NCI-H1694 treated with DMSO at 0.1 percent for 48 hours (cell line): Measurements from ENCODE around the gene FBXW11.
"Not testable (repeated sequence)": the region's sequence is repeated elsewhere in the genome, so short reads cannot be mapped to it uniquely, and the experiment has no call there.

ENCODE experiments used
- DNase-seq: peaks from one replicate; lab custom pipeline; 2025; lab: John Stamatoyannopoulos, UW

Gene FBXW11

DNA sequence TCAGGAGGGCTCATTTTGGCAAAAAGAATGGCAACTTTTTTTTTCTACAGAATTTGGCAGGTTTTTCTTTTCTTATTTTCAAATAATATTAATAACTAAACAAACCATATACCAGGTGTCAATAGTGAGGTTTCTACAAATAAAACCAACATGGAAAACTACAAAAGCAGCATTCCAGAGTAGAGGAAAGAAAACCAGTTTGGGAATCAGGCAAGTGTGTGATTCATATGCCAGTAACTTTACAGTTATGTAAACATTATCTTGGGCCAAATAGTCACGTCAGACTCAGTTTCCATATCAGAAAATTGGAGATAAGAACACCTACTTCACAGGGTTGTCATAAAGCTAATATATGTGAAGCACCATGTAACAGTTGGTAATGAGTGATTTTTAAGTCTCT lies 51.7 kb downstream of the FBXW11 start:
- DNase-seq: no peak

DNA sequence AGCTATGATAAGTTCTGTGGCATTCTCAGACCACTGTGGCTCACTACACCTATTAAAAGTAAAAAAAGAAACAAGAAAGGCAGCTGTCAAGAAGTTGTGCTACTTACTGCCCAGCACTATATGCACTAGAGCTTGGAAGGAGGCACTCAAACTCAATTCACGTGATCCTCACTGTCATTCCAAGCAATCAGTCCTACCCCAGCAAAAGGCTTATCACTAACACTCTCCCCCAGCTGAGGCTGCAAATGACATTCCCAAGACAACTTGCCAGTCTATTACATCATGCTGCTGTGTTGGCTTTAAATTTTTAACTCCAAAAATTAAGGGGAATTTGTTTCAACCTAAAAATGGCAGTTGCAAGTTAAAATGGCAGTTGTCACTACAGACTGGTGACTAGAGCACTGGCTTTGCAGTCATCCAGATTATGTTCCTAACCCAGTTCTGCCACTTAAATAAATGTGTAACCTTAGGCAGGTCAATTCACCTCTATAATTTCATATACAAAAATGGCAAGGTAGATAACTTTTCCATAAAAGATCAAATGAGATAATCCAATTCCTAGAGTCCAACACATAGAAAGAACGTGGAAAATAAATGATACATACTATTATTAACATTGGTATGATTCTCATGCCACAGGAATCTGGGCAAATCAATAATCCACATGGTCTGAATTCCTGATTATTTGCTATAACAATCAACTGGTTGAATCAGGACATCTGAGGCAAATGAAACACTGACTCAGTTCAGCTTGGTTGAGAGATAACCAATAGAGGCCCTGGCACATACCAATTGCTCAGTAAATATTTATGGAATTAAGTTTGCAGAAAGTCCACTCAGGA lies 52.4 kb downstream of the FBXW11 start:
- no peak for DNase-seq

DNA sequence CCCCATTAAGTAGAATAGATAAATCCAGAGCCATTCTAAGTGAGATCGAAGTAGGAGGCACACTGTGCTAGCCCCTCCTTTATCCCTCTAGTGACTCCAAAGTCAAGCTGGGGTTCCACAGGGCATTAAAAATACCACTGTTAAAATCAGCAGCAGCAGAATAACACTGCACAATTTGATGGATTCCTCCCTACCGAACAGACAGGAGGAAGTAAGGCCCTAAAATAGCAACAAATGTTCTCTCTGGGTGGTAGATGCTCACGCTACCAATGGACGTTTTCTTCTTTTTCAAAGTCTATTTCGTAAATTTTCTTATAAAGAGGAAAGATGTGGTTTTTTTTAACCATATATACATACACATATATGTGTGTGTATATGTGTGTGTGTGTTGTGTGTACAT lies 54.4 kb downstream of the FBXW11 start:
- DNase-seq: no peak

DNA sequence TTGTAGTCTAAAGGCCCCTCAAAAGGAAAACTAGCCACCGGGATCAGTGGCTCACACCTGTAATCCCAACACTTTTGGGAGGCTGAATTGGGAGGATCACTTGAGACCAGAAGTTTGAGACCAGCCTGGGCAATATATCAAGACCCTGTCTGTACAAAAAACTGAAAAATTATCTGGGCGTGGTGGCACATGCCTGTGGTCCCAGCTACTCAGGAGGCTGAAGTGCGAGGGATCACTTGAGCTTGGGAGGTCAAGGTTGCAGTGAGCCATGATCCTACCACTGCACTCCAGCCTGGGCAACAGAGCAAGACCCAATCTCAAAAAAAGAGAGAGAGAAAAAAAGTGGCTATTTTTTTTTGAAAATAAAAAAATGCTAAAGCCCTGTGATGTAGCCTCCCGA lies 55.2 kb downstream of the FBXW11 start:
- DNase-seq: no peak

DNA sequence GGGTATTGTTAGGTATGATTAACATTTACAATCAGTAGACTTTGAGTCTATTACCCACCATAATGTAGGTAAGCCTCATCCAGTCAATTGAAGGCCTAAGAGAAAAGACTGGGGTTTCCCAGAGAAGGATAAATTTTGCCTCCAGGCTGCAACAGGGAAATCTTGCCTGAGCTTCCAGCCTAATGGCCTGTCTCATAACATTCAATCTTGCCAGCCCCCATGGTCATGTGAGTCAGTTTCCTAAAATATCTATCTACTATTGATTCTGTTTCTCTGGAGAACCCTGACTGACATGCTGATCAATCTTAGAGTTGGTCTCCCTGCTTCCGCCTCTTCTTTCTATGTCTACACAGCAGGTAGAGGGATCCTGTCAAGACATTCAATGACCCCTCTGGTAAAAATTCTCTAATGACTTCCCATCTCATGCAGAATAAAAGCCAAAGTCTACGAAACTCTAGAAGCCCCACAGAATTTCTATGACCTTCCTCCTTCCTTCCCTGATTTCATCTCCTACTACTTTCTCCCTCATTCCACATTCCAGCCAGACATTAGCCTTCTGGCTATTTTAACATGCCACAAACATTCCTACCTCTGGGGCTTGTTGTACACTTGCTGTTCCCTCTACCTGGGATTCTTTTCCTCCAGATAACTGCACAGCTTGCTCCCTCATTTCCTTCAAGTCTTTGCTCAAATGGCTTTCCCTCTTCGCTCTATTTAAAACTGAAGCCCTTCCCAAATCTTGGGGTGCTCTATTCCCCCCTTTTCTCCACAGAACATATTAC lies 60.2 kb downstream of the FBXW11 start:
- no peak for DNase-seq

DNA sequence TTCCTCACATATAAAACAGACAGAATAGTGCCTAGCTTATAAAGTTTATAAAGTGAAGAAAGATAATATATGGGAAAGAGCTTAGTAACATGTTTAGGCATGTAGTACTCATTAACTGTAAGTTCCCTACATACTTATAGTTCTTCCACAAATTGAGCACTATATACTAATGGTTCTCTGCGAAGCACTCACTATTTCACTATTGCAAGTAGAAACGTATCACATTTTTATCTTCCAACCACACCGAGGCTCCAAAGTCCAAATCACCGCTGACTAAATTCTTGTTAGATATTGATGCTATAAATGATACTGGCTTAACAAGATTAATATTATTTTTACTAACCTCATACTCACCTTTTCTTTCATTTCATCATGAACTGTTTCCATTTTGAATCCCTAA lies 61.0 kb downstream of the FBXW11 start:
- no peak for DNase-seq

DNA sequence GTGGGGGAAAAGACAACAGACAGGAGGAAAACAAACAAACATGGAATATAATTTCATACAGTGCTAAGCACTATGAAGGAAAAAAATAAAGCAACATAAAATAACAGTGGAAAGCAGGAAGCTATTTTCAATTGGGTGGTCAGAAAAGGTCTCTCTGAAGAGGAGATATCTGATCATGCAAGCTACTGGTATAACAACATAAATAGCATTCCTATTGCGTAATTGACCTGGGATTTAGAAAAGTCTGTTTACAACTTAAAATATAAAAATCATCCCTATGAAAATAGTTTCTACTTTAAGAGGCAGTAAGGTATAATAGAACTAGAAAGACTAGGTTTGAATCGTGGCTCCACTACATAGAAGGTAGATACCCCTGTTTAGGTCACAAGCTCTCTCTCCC lies 61.4 kb downstream of the FBXW11 start:
- no peak for DNase-seq

DNA sequence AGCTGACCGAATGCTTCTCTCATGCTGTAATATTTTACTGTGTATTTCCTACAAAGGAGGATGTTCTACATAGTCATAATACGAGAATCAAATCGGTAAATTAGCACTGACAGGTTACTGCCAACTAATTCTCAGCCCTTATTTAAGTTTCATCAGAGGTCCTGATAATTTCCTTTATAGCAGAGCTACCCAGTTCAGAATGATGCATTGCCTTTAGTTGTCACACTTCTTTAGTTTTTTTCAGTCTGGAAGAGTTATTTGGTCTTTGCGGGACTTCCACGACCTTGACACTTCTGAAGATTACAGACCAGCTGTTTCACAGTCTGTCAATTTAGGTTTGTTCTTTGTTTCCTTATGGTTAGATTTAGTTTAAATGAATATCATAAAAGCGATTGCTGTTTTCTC lies 64.3 kb downstream of the FBXW11 start:
- DNase-seq: not testable (repeated sequence)

DNA sequence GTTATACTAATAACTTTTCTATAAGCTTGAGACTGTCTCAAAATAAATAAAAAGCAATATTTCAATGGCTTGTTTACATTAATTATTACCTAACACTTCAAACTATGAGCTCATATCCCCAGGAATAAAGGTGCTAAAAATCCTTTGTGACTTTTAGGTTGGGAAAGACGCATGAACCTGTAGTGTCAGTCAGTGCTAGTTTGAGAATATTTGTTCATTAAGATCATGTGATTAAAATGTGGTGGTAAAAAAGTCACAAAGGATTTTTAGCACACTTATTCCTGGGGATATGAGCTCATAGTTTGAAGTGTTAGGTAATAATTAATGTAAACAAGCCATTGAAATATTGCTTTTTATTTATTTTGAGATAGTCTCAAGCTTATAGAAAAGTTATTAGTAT lies 64.8 kb downstream of the FBXW11 start:
- DNase-seq: not testable (repeated sequence)

DNA sequence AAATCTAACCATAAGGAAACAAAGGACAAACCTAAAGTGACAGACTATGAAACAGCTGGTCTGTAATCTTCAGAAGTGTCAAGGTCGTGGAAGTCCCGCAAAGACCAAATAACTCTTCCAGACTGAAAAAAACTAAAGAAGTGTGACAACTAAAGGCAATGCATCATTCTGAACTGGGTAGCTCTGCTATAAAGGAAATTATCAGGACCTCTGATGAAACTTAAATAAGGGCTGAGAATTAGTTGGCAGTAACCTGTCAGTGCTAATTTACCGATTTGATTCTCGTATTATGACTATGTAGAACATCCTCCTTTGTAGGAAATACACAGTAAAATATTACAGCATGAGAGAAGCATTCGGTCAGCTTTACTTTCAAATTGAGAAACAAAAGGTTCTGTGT lies 65.2 kb downstream of the FBXW11 start:
- DNase-seq: not testable (repeated sequence)

DNA sequence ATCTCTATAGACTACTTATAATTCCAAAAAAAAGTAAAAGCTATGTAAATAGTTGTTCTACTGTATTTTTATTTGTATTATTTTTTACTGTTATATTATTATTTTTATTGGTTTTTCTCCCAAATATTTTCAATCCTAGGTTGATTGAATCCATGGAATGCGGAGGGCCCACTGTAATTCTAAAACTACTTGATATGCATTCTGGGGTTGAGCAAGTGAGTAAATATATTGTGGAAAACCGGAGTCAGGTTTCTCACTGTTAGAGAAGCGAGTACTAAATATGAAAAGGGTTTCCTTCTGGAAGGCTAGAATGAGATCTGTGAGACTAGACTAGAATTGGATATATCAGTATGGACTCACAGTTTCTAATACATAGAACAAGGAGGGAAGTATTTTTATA lies 66.5 kb downstream of the FBXW11 start:
- DNase-seq: no peak

DNA sequence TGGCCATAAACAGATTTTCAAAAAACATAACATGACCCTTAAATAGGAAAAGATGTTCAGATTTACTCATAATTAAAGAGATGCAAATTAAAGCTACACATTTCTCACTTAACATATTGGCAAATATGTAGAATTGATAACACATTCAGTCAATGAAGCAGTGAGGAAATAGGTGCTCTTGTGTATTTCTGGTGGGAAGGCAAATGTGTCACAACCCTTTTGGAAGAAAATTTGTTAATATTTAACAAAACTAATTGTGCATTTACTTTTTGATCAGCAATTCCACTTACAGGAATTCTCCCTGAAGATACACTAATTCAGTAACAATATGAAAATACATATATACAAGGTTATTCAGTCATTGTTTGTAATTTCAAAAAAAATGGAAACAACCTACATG lies 68.1 kb downstream of the FBXW11 start:
- DNase-seq: no peak

DNA sequence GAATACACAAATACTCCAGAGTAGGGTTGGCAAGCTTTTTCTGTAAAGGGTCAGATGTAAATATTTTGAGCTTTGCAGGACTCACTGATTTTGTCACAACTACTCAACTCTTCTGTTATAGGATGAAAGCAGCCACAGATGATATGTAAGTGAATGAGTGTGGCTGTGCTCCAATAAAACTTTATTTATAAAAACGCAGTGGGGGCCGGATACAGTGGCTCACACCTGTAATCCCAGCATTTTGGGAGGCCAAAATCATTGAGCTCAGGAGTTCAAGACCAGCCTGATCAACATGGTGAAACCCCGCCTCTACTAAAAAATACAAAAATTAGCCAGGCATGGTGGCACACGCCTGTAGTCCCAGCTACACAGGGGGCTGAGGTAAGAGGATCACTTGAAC lies 69.1 kb downstream of the FBXW11 start:
- no peak for DNase-seq

DNA sequence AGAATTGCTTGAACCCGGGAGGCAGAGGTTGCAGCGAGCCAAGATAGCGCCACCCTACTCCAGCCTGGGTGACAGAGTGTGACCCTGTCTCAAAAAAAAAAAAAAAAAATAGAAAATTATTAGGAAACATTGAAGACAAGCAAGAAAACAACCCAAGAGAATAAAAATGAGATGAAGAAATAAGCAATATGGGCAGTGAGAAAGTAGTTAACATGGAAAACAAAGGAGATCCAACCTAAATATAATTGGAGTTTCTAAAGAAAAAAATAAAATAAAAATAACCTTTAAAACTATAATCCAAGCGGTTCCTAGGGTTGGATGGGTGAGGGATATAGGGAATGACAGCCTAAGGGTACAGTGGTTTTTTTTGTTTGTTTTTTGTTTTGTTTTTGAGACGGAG lies 71.9 kb downstream of the FBXW11 start:
- no peak for DNase-seq

DNA sequence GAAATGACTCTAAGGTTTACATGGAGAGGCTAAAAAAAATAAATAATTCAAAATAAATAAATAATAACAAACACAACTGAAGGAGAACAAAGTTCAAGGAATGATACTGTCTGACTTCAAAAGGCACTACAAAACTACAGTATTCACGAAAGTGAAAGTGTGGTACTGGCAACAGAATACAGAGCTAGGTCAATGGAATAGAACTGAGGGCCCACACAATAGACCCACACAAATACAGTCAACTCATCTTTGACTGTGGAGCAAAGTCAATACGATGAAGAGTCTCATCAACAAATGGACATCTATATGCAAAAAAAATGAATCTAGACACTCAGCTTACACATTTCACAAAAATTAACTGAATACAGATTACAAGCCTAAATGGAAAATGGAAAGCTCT lies 75.3 kb downstream of the FBXW11 start:
- DNase-seq: no peak

DNA sequence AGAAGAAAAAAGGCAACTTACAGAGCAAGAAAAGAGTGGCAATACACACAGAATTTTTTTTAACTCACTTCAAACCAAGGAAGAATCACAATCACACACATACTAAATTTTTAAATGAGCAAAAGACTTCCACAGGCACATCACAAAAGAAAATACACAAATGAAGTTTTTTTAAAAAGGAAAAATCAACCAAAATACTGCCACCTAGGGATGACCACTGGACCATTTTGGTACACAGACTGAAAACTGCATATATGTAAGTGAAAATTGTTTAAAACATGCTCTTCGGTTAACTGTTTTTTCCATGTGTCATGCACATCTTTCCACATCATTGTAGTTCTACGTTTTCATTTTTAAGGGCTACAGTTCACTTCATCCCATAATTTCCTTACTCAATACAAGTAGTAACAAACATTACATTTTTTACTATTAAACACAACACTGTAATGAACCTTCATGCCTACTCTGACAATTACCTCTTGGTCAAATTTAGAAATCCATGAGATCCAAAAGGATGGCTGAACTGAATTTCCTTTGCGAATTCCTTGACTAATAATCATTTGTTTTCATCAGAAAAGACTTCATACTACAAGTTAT lies 79.0 kb downstream of the FBXW11 start:
- DNase-seq: no peak

DNA sequence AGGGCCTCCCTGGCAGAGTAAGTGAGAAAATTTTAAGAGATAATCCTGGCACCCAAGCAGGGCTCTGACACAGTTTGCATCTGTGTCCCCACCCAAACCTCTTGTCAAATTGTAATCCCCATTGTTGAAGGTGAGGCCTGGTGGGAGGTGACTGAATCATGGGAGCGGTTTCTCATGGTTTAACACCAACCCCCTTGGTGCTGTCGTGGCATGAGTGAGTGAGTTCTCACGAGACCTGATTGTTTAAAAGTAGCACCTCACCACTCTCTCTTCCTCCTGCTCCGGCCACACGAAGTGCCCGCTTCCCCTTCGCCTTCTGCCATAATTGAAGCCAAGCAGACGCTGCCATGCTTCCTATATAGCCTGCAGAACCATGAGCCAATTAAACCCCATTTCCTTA lies 80.1 kb downstream of the FBXW11 start:
- no peak for DNase-seq

DNA sequence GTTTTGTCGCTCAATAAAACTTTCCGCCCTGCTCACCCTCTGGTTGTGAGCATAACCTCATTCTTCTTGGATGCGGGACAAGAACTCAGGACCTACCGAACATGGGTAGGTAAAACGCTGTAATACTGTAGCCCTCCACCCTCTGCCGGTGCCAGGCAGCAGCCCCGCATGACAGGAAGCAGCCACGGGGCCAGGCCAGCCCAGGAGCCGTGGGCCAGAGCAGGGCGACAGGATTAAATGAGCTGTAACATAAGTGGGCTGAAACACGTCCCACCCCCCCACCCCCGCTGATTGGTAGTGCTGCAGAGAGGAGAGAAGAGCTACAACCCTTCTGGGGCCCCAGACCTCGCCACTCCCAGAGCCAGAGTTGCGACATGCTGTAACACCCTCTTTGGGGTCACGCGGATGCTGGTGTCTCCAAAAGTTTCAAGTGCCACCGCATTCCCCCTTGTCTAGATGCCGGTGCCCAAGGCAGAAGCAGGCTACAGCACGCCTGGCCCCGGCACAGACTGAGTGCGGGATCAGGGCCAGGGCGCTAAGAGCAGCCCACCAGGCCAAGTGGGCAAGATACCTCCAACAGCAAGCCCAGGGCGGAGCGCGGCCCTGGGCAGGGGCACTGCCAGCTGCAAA lies 81.8 kb downstream of the FBXW11 start:
- no peak for DNase-seq

DNA sequence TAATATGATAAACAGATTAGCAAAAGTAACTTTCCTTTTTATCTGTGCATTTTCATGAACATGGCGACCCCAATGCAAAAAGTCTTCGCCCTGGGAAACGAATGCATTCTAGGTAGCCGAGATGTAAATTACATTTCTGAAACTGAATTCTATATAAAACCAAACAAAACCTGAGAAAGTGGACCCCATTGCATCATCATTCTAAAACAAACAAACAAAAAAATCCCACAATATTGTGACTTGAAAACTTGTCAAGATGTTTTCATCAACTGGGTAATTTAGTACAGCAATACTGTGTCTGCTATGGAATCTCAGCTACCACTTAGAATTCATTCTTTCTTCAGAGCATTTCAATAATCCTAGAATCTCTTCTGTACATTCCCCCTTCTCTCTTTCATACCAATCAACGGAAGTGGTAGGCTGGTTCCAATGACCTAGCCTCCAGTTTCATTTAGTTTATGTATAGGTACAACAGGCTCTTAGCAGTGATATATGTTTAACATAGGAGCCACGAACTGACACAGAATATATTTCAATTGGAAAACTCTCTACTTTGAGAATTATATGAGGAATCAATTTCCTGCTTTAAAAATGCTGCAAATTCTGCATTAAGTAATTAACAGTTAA lies 85.6 kb downstream of the FBXW11 start:
- no peak for DNase-seq

DNA sequence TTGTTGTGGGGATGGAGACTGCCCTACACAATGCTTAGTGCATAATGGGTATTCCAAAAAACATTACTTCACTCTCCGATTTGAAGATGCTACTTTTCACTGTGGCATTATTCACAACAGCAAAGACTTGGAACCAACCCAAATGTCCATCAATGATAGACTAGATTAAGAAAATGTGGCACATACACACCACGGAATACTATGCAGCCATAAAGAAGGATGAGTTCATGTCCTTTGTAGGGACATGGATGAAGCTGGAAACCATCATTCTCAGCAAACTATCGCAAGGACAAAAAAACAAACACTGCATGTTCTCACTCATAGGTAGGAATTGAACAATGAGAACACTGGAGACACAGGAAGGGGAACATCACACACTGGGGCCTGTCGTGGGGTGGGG lies 90.7 kb downstream of the FBXW11 start:
- not testable (repeated sequence) for DNase-seq

DNA sequence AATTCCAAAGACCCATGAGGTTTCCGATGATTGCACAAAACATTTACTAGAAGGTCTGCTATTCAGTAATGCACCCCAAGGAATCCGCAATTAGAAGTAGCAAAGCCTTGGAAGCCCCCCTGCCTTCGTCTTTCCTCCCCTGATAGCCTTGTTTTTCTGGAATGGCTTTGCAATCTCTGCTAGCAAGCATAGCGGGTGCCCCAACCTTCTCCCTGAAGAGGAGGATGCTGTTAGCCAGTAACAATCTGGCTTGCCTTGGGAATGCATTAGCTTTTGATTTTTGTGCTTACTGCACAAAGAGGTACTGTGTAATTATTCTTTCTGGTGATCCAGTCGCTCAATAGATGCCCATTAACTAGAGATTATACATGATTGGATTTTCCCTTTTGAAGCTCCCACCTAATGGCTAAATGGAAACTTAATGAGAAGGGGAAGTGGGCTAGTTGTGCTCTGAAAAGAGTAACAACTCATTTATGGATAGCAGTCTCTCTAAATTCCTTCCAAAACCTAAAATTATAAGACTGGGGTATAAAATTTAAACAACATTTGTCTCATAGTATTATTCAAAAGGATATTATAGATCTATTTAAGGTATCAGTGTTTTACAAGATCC lies 91.6 kb downstream of the FBXW11 start:
- no peak for DNase-seq

DNA sequence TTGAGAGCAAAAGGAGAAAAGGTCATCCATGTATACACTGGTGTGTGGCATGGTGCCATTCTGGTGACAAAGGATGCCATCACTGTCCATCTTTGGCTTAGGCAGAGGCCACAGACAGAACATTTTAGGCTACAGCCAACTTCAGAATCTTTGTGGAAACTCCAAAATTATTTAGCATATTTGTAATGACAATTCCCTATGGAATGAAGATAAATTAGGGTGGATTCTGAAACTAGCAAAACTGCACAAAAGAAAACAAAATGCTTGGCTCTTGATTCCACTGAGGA lies 92.5 kb downstream of the FBXW11 start:
- no peak for DNase-seq
